HepG2 (cell line): ENCODE results near the gene IKZF4. TPM values are rescaled to one million over a fixed set of nuclear protein-coding genes. Genes with fewer than 3 reads are reported as not detected.

Experiments used
- CEBPB ChIP-seq: IDR thresholded peaks from 2 replicates; pipeline ENCODE4 v1.6.1; 2011; ENCODE audit warnings: low read depth, low read length, improper control_type of control experiment, borderline replicate concordance
- JUN ChIP-seq: sonication (generic); formaldehyde crosslinking; IDR thresholded peaks from 2 replicates; pipeline ENCODE4 v1.4.0; 2020; ENCODE audit warnings: mild to moderate bottlenecking, missing genetic modification reagents
- KDM5B ChIP-seq: sonication (generic); formaldehyde crosslinking; IDR thresholded peaks from 2 replicates; pipeline ENCODE4 v1.4.0; 2020; ENCODE audit warnings: missing genetic modification reagents, mild to moderate bottlenecking, borderline replicate concordance
- NFIC ChIP-seq: IDR thresholded peaks from 2 replicates; pipeline ENCODE4 v1.6.1; 2012; ENCODE audit warnings: mild to moderate bottlenecking, low read length, inconsistent platforms
- TBX3 ChIP-seq: fragments of 450-650 bp; IDR thresholded peaks from 2 replicates; pipeline ENCODE4 v1.6.1; 2017; ENCODE audit warnings: antibody characterized with exemption, mild to moderate bottlenecking, inconsistent platforms, borderline replicate concordance
- TCF7L2 ChIP-seq: IDR thresholded peaks from 2 replicates; pipeline ENCODE4 v1.6.1; 2011; ENCODE audit warnings: mild to moderate bottlenecking, low read depth, low read length, moderate library complexity
- ZBTB38 ChIP-seq: sonication (generic); formaldehyde crosslinking; IDR thresholded peaks from 2 replicates; pipeline ENCODE4 v1.5.1; 2020; ENCODE audit warnings: mild to moderate bottlenecking, missing genetic modification reagents
- ZFP37 ChIP-seq: sonication (generic); formaldehyde crosslinking; IDR thresholded peaks from 2 replicates; pipeline ENCODE4 v1.4.0; 2020; ENCODE audit warnings: missing genetic modification reagents, borderline replicate concordance
- ZNF678 ChIP-seq: sonication (generic); formaldehyde crosslinking; IDR thresholded peaks from 2 replicates; pipeline ENCODE4 v1.4.0; 2020; ENCODE audit warnings: mild to moderate bottlenecking, missing genetic modification reagents
- polyA plus RNA-seq, 8 experiments: library from polyadenylated mRNA; depleted of rRNA in 3 of 8; stranded (reverse) in 7 of 8; unstranded in 1 of 8; fragments of >200 nt; fragmentation: Illumina TruSeq in 4 of 8; extraction: Trizol in 4 of 8; gene quantifications; 2 replicates each; pipeline versions ENCODE4 v1.2.1 to v1.2.3, GENCODE V29; 2011 to 2016; ENCODE audit warnings: low read depth in 4 of 8, missing spikeins in 1 of 8, mixed read lengths in 1 of 8; ENCODE audit not compliant: insufficient read depth in 1 of 8
- total RNA-seq, 5 experiments: library from RNA; depleted of rRNA; stranded (reverse); fragments of >200 nt; fragmentation: Illumina TruSeq; extraction: Trizol; gene quantifications; 2 replicates each; pipeline ENCODE4 v1.2.3, GENCODE V29; 2016; ENCODE audit warnings: low read depth in 1 of 5
- TF ChIP-seq, protein P1 (sequence below): sonication (generic); formaldehyde crosslinking; IDR thresholded peaks from 2 replicates; pipeline ENCODE4 v1.5.0; 2020; ENCODE audit warnings: missing genetic modification reagents
- TF ChIP-seq, protein P2 (sequence below): sonication (generic); formaldehyde crosslinking; IDR thresholded peaks from 2 replicates; pipeline ENCODE4 v1.5.0; 2020; ENCODE audit warnings: missing genetic modification reagents, mild to moderate bottlenecking, borderline replicate concordance
- TF ChIP-seq, protein P3 (sequence below): sonication (generic); formaldehyde crosslinking; IDR thresholded peaks from 2 replicates; pipeline ENCODE4 v1.5.0; 2020; ENCODE audit warnings: missing genetic modification reagents, mild to moderate bottlenecking, borderline replicate concordance
- TF ChIP-seq, protein P4 (sequence below): sonication (generic); formaldehyde crosslinking; IDR thresholded peaks from 2 replicates; pipeline ENCODE4 v1.4.0; 2020; ENCODE audit warnings: missing genetic modification reagents, borderline replicate concordance
- TF ChIP-seq, protein P5 (sequence below), 2 experiments: fragments of 450-650 bp in 1 of 2; sonication (generic) in 1 of 2; formaldehyde crosslinking in 1 of 2; IDR thresholded peaks; 2 replicates each; pipeline versions ENCODE4 v1.6.1 to v1.8.0; 2016 to 2022; ENCODE audit warnings: antibody characterized with exemption in 1 of 2, mild to moderate bottlenecking in 1 of 2, missing genetic modification reagents in 1 of 2

The IKZF4 gene
- total and polyA plus RNA-seq, 2 of the 13 experiments (the other 11 are each of a cell fraction or from before 2014, with no cell fraction given), result 0.58 to 2.2 TPM

DNA sequence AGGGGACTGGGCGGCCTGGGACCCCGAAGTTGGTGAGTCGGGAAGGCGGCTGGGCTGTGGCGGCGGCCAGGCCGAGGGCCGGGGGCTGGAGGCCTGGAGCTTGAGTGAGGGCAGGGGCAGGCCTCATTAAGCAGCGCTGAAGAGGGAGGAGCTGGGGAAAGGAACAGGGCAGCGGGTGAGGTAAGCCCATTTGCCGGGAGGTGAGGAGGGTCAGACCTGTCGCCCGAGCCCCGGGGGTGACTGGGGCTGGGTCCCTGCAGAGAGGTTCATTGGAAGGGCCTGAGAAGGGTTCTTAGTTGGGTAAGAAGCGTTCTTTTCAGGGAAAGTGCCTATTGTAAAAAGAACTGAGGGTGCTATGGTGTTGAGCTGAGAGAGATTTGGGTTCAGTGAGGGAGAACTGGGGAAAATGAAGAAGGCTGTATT lies 46.5 kb upstream of the IKZF4 start (continued):
- TF ChIP-seq ZBTB38 (no peak; the same call in 1 of the 2 replicates), NFIC (no peak), TCF7L2 (no peak), JUN (peak; percentile 3; the same call in 1 of the 2 replicates), ZNF678 (CRISPR knock-in tag) (no peak; the same call in 1 of the 2 replicates), TBX3 (no peak), KDM5B (CRISPR knock-in tag) (no peak), CEBPB (no peak), ZFP37 (0 out of 2 replicates have a peak, but pooled peaks have one; percentile 5)
- TF ChIP-seq, protein P1, sequence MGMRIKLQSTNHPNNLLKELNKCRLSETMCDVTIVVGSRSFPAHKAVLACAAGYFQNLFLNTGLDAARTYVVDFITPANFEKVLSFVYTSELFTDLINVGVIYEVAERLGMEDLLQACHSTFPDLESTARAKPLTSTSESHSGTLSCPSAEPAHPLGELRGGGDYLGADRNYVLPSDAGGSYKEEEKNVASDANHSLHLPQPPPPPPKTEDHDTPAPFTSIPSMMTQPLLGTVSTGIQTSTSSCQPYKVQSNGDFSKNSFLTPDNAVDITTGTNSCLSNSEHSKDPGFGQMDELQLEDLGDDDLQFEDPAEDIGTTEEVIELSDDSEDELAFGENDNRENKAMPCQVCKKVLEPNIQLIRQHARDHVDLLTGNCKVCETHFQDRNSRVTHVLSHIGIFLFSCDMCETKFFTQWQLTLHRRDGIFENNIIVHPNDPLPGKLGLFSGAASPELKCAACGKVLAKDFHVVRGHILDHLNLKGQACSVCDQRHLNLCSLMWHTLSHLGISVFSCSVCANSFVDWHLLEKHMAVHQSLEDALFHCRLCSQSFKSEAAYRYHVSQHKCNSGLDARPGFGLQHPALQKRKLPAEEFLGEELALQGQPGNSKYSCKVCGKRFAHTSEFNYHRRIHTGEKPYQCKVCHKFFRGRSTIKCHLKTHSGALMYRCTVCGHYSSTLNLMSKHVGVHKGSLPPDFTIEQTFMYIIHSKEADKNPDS (CRISPR knock-in tag), result no peak
- TF ChIP-seq, protein P2, sequence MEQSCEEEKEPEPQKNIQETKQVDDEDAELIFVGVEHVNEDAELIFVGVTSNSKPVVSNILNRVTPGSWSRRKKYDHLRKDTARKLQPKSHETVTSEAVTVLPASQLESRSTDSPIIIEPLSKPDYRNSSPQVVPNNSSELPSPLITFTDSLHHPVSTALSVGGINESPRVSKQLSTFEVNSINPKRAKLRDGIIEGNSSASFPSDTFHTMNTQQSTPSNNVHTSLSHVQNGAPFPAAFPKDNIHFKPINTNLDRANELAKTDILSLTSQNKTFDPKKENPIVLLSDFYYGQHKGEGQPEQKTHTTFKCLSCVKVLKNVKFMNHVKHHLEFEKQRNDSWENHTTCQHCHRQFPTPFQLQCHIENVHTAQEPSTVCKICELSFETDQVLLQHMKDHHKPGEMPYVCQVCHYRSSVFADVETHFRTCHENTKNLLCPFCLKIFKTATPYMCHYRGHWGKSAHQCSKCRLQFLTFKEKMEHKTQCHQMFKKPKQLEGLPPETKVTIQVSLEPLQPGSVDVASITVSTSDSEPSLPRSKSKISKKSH (CRISPR knock-in tag), result peak; percentile 7; the same call in 1 of the 2 replicates
- TF ChIP-seq, protein P3, sequence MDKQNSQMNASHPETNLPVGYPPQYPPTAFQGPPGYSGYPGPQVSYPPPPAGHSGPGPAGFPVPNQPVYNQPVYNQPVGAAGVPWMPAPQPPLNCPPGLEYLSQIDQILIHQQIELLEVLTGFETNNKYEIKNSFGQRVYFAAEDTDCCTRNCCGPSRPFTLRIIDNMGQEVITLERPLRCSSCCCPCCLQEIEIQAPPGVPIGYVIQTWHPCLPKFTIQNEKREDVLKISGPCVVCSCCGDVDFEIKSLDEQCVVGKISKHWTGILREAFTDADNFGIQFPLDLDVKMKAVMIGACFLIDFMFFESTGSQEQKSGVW, result no peak
- TF ChIP-seq, protein P4, sequence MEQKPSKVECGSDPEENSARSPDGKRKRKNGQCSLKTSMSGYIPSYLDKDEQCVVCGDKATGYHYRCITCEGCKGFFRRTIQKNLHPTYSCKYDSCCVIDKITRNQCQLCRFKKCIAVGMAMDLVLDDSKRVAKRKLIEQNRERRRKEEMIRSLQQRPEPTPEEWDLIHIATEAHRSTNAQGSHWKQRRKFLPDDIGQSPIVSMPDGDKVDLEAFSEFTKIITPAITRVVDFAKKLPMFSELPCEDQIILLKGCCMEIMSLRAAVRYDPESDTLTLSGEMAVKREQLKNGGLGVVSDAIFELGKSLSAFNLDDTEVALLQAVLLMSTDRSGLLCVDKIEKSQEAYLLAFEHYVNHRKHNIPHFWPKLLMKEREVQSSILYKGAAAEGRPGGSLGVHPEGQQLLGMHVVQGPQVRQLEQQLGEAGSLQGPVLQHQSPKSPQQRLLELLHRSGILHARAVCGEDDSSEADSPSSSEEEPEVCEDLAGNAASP (CRISPR knock-in tag), result 0 out of 2 replicates have a peak, but pooled peaks have one; percentile 3
- TF ChIP-seq, protein P5, sequence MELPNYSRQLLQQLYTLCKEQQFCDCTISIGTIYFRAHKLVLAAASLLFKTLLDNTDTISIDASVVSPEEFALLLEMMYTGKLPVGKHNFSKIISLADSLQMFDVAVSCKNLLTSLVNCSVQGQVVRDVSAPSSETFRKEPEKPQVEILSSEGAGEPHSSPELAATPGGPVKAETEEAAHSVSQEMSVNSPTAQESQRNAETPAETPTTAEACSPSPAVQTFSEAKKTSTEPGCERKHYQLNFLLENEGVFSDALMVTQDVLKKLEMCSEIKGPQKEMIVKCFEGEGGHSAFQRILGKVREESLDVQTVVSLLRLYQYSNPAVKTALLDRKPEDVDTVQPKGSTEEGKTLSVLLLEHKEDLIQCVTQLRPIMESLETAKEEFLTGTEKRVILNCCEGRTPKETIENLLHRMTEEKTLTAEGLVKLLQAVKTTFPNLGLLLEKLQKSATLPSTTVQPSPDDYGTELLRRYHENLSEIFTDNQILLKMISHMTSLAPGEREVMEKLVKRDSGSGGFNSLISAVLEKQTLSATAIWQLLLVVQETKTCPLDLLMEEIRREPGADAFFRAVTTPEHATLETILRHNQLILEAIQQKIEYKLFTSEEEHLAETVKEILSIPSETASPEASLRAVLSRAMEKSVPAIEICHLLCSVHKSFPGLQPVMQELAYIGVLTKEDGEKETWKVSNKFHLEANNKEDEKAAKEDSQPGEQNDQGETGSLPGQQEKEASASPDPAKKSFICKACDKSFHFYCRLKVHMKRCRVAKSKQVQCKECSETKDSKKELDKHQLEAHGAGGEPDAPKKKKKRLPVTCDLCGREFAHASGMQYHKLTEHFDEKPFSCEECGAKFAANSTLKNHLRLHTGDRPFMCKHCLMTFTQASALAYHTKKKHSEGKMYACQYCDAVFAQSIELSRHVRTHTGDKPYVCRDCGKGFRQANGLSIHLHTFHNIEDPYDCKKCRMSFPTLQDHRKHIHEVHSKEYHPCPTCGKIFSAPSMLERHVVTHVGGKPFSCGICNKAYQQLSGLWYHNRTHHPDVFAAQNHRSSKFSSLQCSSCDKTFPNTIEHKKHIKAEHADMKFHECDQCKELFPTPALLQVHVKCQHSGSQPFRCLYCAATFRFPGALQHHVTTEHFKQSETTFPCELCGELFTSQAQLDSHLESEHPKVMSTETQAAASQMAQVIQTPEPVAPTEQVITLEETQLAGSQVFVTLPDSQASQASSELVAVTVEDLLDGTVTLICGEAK (IDR thresholded peaks at IDR 0.05), result no peak
- TF ChIP-seq, protein P5 (CRISPR knock-in tag; IDR thresholded peaks at IDR 0.05), result no peak
